NCI-H1092 treated with DMSO at 0.1 percent for 48 hours (cell line): ENCODE data around the gene MDP1.

Experiments used
- DNase-seq: peaks from one replicate; lab custom pipeline; 2025; lab: John Stamatoyannopoulos, UW

MDP1 gene

GRCh38 chr14:24197056-24197450 is 18.8 kb downstream of the MDP1 start:
- no peak for DNase-seq

GRCh38 chr14:24196071-24197055 is 19.5 kb downstream of the MDP1 start:
- peak; percentile 64 for DNase-seq

GRCh38 chr14:24195186-24196070 is 20.4 kb downstream of the MDP1 start, which contains the start of gene TM9SF1:
TM9SF1 (minus strand) TSS chr14:24195441; CDS start chr14:24195019, 422 bp downstream.
- peak; percentile 89 for DNase-seq

- no peak for DNase-seq
Observed at GRCh38 chr14:24194873-24195185, 21.0 kb downstream of the MDP1 start.

- no peak for DNase-seq
Observed at GRCh38 chr14:24194186-24194872, 21.5 kb downstream of the MDP1 start.

- DNase-seq, result no peak
Observed at GRCh38 chr14:24192933-24193332, 22.9 kb downstream of the MDP1 start.

GRCh38 chr14:24190416-24190815 is 25.4 kb downstream of the MDP1 start:
- no peak for DNase-seq

- no peak for DNase-seq
Observed at GRCh38 chr14:24189460-24189859, 26.4 kb downstream of the MDP1 start.

- no peak for DNase-seq
Observed at GRCh38 chr14:24189059-24189375, 26.8 kb downstream of the MDP1 start.

- peak; percentile 99 for DNase-seq
Observed at GRCh38 chr14:24188251-24189058, 27.4 kb downstream of the MDP1 start, which contains the start of gene IPO4. IPO4 (minus strand) TSS chr14:24188816; CDS start chr14:24188787, 29 bp downstream.

- no peak for DNase-seq
Observed at GRCh38 chr14:24187539-24187915, 28.3 kb downstream of the MDP1 start.

- no peak for DNase-seq
Observed at GRCh38 chr14:24186831-24187538, 28.9 kb downstream of the MDP1 start.

- no peak for DNase-seq
Observed at GRCh38 chr14:24185741-24186140, 30.1 kb downstream of the MDP1 start.

- no peak for DNase-seq
Observed at GRCh38 chr14:24185026-24185425, 30.8 kb downstream of the MDP1 start.

- DNase-seq, result no peak
Observed at GRCh38 chr14:24184104-24184970, 31.5 kb downstream of the MDP1 start.

GRCh38 chr14:24183014-24183481 is 32.8 kb downstream of the MDP1 start:
- DNase-seq, result no peak

GRCh38 chr14:24182110-24182882 is 33.6 kb downstream of the MDP1 start:
- no peak for DNase-seq

GRCh38 chr14:24181371-24182077 is 34.3 kb downstream of the MDP1 start:
- DNase-seq, result no peak
